HG03097 (cell line): Measurements from ENCODE around the gene OR11L1.

Experiments used
- ATAC-seq: cut with Tn5 transposase; IDR thresholded peaks from one replicate; pipeline ENCODE4 v1.9.1; 2021; ENCODE audit not compliant: unreplicated experiment, low FRiP score

The OR11L1 gene

GRCh38 chr1:247822060-247822459, 19.6 kb downstream of the OR11L1 start:
- ATAC-seq: no peak

GRCh38 chr1:247812637-247813036, 29.1 kb downstream of the OR11L1 start:
- ATAC-seq: no peak

GRCh38 chr1:247797518-247797917, 44.2 kb downstream of the OR11L1 start:
- no peak for ATAC-seq
